ENCODE data around the gene CHPT1.
"Not testable (repeated sequence)": the region's sequence is repeated elsewhere in the genome, so short reads cannot be mapped to it uniquely, and the experiment has no call there.

The CHPT1 gene

GRCh38 chr12:101655393-101655792 is 42.0 kb upstream of the CHPT1 start:
- TF ChIP-seq ZFP3 (CRISPR knock-in tag; IDR thresholded peaks at IDR 0.05) (no peak), ISL1 (CRISPR knock-in tag; IDR thresholded peaks at IDR 0.05) (no peak), GLIS3 (CRISPR knock-in tag; IDR thresholded peaks at IDR 0.05) (no peak), TSHZ2 (CRISPR knock-in tag; IDR thresholded peaks at IDR 0.05) (no peak), SNAI2 (CRISPR knock-in tag; IDR thresholded peaks at IDR 0.05) (no peak), ZNF70 (CRISPR knock-in tag; IDR thresholded peaks at IDR 0.05) (no peak), ARNTL (CRISPR knock-in tag; IDR thresholded peaks at IDR 0.05; ENCODE audit: borderline replicate concordance, low read depth) (no peak), CREB5 (CRISPR knock-in tag; IDR thresholded peaks at IDR 0.05; ENCODE audit: low read depth) (no peak), ZNF565 (CRISPR knock-in tag; conservative IDR thresholded peaks at IDR 0.05; ENCODE audit: low read depth) (no peak), RARB (CRISPR knock-in tag; IDR thresholded peaks at IDR 0.05) (no peak), BACH2 (CRISPR knock-in tag; IDR thresholded peaks at IDR 0.05; ENCODE audit: borderline replicate concordance) (no peak), ZNF8 (CRISPR knock-in tag; IDR thresholded peaks at IDR 0.05) (no peak), PATZ1 (CRISPR knock-in tag; IDR thresholded peaks at IDR 0.05; ENCODE audit: borderline replicate concordance) (no peak), ESRRG (CRISPR knock-in tag; IDR thresholded peaks at IDR 0.05) (no peak), POU6F1 (CRISPR knock-in tag; IDR thresholded peaks at IDR 0.05; ENCODE audit: borderline replicate concordance, low read depth) (no peak)
- ATAC-seq: no peak

GRCh38 chr12:101660662-101661061 is 36.8 kb upstream of the CHPT1 start:
- ATAC-seq: not testable (repeated sequence)

- no peak for TF ChIP-seq CREB5 (CRISPR knock-in tag; IDR thresholded peaks at IDR 0.05; ENCODE audit: low read depth)
- TF ChIP-seq ZNF565 (CRISPR knock-in tag; conservative IDR thresholded peaks at IDR 0.05; ENCODE audit: low read depth): no peak
- no peak for TF ChIP-seq ESRRG (CRISPR knock-in tag; IDR thresholded peaks at IDR 0.05)
- no peak for ATAC-seq
Measured at GRCh38 chr12:101663298-101663697, 34.1 kb upstream of the CHPT1 start.

GRCh38 chr12:101664992-101665391 is 32.4 kb upstream of the CHPT1 start:
- ATAC-seq: no peak
- no peak for TF ChIP-seq TCF4 (CRISPR knock-in tag; IDR thresholded peaks at IDR 0.05; ENCODE audit: borderline replicate concordance)
- TF ChIP-seq ZNF8 (CRISPR knock-in tag; IDR thresholded peaks at IDR 0.05): no peak

- ATAC-seq: no peak
- TF ChIP-seq OSR1 (CRISPR knock-in tag; IDR thresholded peaks at IDR 0.05): no peak
- no peak for TF ChIP-seq ZFP30 (CRISPR knock-in tag; IDR thresholded peaks at IDR 0.05)
- no peak for TF ChIP-seq TCF4 (CRISPR knock-in tag; IDR thresholded peaks at IDR 0.05; ENCODE audit: borderline replicate concordance)
- TF ChIP-seq CSRNP3 (CRISPR knock-in tag; IDR thresholded peaks at IDR 0.05): no peak
- no peak for TF ChIP-seq TOX (CRISPR knock-in tag; IDR thresholded peaks at IDR 0.05; ENCODE audit: borderline replicate concordance)
Measured at GRCh38 chr12:101666052-101666728, 31.2 kb upstream of the CHPT1 start.
